HepG2 (cell line): Measurements from ENCODE around the gene NOP9. TPM values are rescaled to one million over a fixed set of nuclear protein-coding genes. Genes with fewer than 3 reads are reported as not detected.

Experiments
- CENPX ChIP-seq: sonication (generic); formaldehyde crosslinking; IDR thresholded peaks from 2 replicates; pipeline ENCODE4 v1.9.0; 2021; ENCODE audit warnings: mild to moderate bottlenecking, missing genetic modification reagents, moderate library complexity
- HCFC1 ChIP-seq: fragments of 150-350 bp; IDR thresholded peaks from 2 replicates; pipeline ENCODE4 v1.6.1; 2014; ENCODE audit warnings: low read depth, low read length
- IRF9 ChIP-seq: sonication (generic); formaldehyde crosslinking; IDR thresholded peaks from 2 replicates; pipeline ENCODE4 v1.8.0; 2022; ENCODE audit warnings: missing genetic modification reagents, mild to moderate bottlenecking, borderline replicate concordance
- KLF11 ChIP-seq: IDR thresholded peaks from 2 replicates; pipeline ENCODE4 v1.6.1; 2016; ENCODE audit warnings: missing compliant biosample characterization
- MTA1 ChIP-seq: sonication (generic); formaldehyde crosslinking; IDR thresholded peaks from 2 replicates; pipeline ENCODE4 v1.4.0; 2020; ENCODE audit warnings: missing genetic modification reagents, mild to moderate bottlenecking, borderline replicate concordance
- SYNCRIP ChIP-seq: fragments of 200-400 bp; formaldehyde crosslinking; IDR thresholded peaks from 2 replicates; pipeline ENCODE4 v1.6.1; 2018; ENCODE audit warnings: mild to moderate bottlenecking, low read depth, low read length; ENCODE audit not compliant: insufficient read depth
- TARDBP ChIP-seq: sonication (generic); formaldehyde crosslinking; IDR thresholded peaks from 2 replicates; pipeline ENCODE4 v1.8.0; 2022; ENCODE audit warnings: mild to moderate bottlenecking, missing genetic modification reagents
- ZNF263 ChIP-seq: sonication (generic); formaldehyde crosslinking; IDR thresholded peaks from 2 replicates; pipeline ENCODE4 v1.4.0; 2020; ENCODE audit warnings: missing genetic modification reagents
- ZNF383 ChIP-seq: sonication (generic); formaldehyde crosslinking; IDR thresholded peaks from 2 replicates; pipeline ENCODE4 v1.4.0; 2020; ENCODE audit warnings: missing genetic modification reagents, mild to moderate bottlenecking, borderline replicate concordance
- ZNF407 ChIP-seq: sonication (generic); formaldehyde crosslinking; IDR thresholded peaks from one replicate; pipeline ENCODE4 v1.5.1; 2020; ENCODE audit warnings: mild to moderate bottlenecking, missing genetic modification reagents; ENCODE audit errors: not compliant biosample characterization
- ZNF446 ChIP-seq: sonication (generic); formaldehyde crosslinking; IDR thresholded peaks from 2 replicates; pipeline ENCODE4 v1.5.0; 2020; ENCODE audit warnings: mild to moderate bottlenecking, missing genetic modification reagents
- ZNF562 ChIP-seq: sonication (generic); formaldehyde crosslinking; IDR thresholded peaks from 2 replicates; pipeline ENCODE4 v1.8.0; 2022; ENCODE audit warnings: missing genetic modification reagents, borderline replicate concordance
- ZNF772 ChIP-seq: sonication (generic); formaldehyde crosslinking; IDR thresholded peaks from 2 replicates; pipeline ENCODE4 v1.5.0; 2020; ENCODE audit warnings: mild to moderate bottlenecking, missing genetic modification reagents
- ZNF883 ChIP-seq: sonication (generic); formaldehyde crosslinking; IDR thresholded peaks from 2 replicates; pipeline ENCODE4 v1.5.1; 2020; ENCODE audit warnings: mild to moderate bottlenecking, missing genetic modification reagents; ENCODE audit errors: not compliant biosample characterization
- ZSCAN25 ChIP-seq: sonication (generic); formaldehyde crosslinking; IDR thresholded peaks from 2 replicates; pipeline ENCODE4 v1.8.0; 2022; ENCODE audit warnings: mild to moderate bottlenecking, missing genetic modification reagents
- polyA plus RNA-seq, 8 experiments: library from polyadenylated mRNA; depleted of rRNA in 3 of 8; stranded (reverse) in 7 of 8; unstranded in 1 of 8; fragments of >200 nt; fragmentation: Illumina TruSeq in 4 of 8; extraction: Trizol in 4 of 8; gene quantifications; 2 replicates each; pipeline versions ENCODE4 v1.2.1 to v1.2.3, GENCODE V29; 2011 to 2016; ENCODE audit warnings: low read depth in 4 of 8, missing spikeins in 1 of 8, mixed read lengths in 1 of 8; ENCODE audit not compliant: insufficient read depth in 1 of 8
- total RNA-seq, 5 experiments: library from RNA; depleted of rRNA; stranded (reverse); fragments of >200 nt; fragmentation: Illumina TruSeq; extraction: Trizol; gene quantifications; 2 replicates each; pipeline ENCODE4 v1.2.3, GENCODE V29; 2016; ENCODE audit warnings: low read depth in 1 of 5
- TF ChIP-seq, protein P1 (sequence below): sonication (generic); formaldehyde crosslinking; IDR thresholded peaks from 2 replicates; pipeline ENCODE4 v1.4.0; 2020; ENCODE audit warnings: mild to moderate bottlenecking, missing genetic modification reagents

NOP9 gene
- total and polyA plus RNA-seq, 2 of the 13 experiments (the other 11 are each of a cell fraction or from before 2014, with no cell fraction given) = 24.5 to 61.6 TPM

GRCh38 chr14:24332268-24332993 lies 32.8 kb downstream of the NOP9 start (continued):
- TF ChIP-seq, protein P1, sequence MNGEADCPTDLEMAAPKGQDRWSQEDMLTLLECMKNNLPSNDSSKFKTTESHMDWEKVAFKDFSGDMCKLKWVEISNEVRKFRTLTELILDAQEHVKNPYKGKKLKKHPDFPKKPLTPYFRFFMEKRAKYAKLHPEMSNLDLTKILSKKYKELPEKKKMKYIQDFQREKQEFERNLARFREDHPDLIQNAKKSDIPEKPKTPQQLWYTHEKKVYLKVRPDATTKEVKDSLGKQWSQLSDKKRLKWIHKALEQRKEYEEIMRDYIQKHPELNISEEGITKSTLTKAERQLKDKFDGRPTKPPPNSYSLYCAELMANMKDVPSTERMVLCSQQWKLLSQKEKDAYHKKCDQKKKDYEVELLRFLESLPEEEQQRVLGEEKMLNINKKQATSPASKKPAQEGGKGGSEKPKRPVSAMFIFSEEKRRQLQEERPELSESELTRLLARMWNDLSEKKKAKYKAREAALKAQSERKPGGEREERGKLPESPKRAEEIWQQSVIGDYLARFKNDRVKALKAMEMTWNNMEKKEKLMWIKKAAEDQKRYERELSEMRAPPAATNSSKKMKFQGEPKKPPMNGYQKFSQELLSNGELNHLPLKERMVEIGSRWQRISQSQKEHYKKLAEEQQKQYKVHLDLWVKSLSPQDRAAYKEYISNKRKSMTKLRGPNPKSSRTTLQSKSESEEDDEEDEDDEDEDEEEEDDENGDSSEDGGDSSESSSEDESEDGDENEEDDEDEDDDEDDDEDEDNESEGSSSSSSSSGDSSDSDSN (CRISPR knock-in tag) = peak; percentile 79
- peak; percentile 93; the same call in 1 of the 2 replicates for TF ChIP-seq ZNF562 (CRISPR knock-in tag)
- peak; percentile 78 for TF ChIP-seq ZNF446 (CRISPR knock-in tag)
- TF ChIP-seq HCFC1 = no peak
- no peak for TF ChIP-seq CENPX (CRISPR knock-in tag)
- peak; percentile 67; the same call in 1 of the 2 replicates for TF ChIP-seq ZSCAN25 (CRISPR knock-in tag)
- TF ChIP-seq SYNCRIP = no peak
- TF ChIP-seq TARDBP = 0 out of 2 replicates have a peak, but pooled peaks have one; percentile 9
- TF ChIP-seq ZNF772 (CRISPR knock-in tag) = peak; percentile 94; the same call in 1 of the 2 replicates
- peak; percentile 45; the same call in 1 of the 2 replicates for TF ChIP-seq ZNF263 (CRISPR knock-in tag)
- peak; percentile 90; the same call in 1 of the 2 replicates for TF ChIP-seq ZNF383 (CRISPR knock-in tag)
- TF ChIP-seq KLF11 = peak; percentile 64; the same call in 1 of the 2 replicates
- TF ChIP-seq ZNF883 (CRISPR knock-in tag) = peak; percentile 71
- peak; percentile 71 for TF ChIP-seq ZNF407
- TF ChIP-seq IRF9 (CRISPR knock-in tag) = peak; percentile 98
- TF ChIP-seq MTA1 (CRISPR knock-in tag) = peak; percentile 95; the same call in 1 of the 2 replicates
